HUES48 (cell line): ENCODE data around the gene TRIM10.
"Not testable (repeated sequence)": the region's sequence is repeated elsewhere in the genome, so short reads cannot be mapped to it uniquely, and the experiment has no call there.

Experiments used
- H3K27ac ChIP-seq: one replicate; pipeline ENCODE4 v1.7.0; 2013; ENCODE audit warnings: low read depth, low read length, inconsistent platforms
- H3K27me3 ChIP-seq: 2 replicates; pipeline ENCODE4 v1.6.1; 2013; ENCODE audit warnings: mild to moderate bottlenecking, low read length; ENCODE audit not compliant: control insufficient read depth, insufficient read depth
- H3K36me3 ChIP-seq: 2 replicates; pipeline ENCODE4 v1.6.1; 2013; ENCODE audit warnings: low read length; ENCODE audit not compliant: control insufficient read depth, insufficient read depth
- H3K4me1 ChIP-seq: 2 replicates; pipeline ENCODE4 v1.6.1; 2013; ENCODE audit warnings: mild to moderate bottlenecking, low read length; ENCODE audit not compliant: control insufficient read depth, insufficient read depth
- H3K4me3 ChIP-seq: 2 replicates; pipeline ENCODE4 v1.5.1; 2013; ENCODE audit warnings: mild to moderate bottlenecking, low read depth, low read length
- H3K9ac ChIP-seq: 2 replicates; pipeline ENCODE4 v1.6.1; 2013; ENCODE audit warnings: mild to moderate bottlenecking, low read depth, low read length, moderate library complexity
- H3K9me3 ChIP-seq: 2 replicates; pipeline ENCODE4 v1.6.1; 2013; ENCODE audit warnings: low read length; ENCODE audit not compliant: control insufficient read depth, insufficient read depth

Gene TRIM10

DNA sequence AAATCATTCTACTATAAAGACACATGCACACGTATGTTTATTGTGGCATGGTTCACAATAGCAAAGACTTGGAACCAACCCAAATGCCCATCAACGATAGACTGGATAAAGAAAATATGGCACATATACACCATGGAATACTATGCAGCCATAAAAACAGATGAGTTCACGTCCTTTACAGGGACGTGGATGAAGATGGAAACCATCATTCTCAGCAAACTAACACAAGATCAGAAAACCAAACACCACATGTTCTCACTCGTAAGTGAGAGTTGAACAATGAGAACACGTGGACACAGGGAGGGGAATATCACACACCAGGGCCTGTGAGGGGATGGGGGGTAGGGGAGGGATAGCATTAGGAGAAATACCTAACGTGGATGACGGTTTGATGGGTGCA, 20.8 kb downstream of the TRIM10 start:
- not testable (repeated sequence) for H3K27ac ChIP-seq, H3K27me3 ChIP-seq, H3K4me1 ChIP-seq, H3K36me3 ChIP-seq, H3K9me3 ChIP-seq, H3K4me3 ChIP-seq, H3K9ac ChIP-seq

DNA sequence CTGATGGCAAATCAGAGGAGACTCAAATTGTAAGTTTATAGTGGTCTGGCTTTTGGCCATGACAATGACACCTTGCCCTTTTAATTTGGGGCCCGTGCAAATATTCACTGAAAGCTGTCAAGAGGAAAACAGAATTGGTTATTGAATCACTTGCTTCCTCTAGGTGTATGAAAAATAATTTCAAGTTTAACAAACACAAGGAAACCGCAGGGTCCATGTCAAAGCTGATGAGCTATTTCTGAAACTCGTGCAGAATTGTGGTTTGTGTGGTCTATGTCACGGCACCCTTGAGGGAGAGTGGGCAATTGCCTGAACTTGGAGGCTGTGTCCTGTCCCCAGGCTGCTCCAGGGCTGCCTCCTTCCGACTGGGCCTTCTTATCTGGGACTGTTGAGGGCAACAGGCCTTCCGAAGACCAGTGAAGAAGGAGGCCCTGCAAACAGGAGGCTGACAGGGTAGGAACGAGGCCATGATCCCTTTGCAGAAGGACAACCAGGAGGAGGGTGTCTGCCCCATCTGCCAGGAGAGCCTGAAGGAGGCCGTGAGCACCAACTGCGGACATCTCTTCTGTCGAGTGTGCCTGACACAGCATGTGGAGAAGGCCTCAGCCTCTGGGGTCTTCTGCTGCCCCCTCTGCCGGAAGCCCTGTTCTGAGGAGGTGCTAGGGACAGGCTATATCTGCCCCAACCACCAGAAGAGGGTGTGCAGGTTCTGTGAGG, 24.3 kb downstream of the TRIM10 start:
- Histone ChIP-seq H3K4me3 (no peak overlapping the region), H3K27me3 (peaks cover 6% of the 10 kb centered on the region), H3K27ac (no peak overlapping the region), H3K36me3 (no peaks in the 10 kb centered on the region), H3K4me1 (no peaks in the 10 kb centered on the region), H3K9ac (no peak overlapping the region), H3K9me3 (no peaks in the 10 kb centered on the region)

DNA sequence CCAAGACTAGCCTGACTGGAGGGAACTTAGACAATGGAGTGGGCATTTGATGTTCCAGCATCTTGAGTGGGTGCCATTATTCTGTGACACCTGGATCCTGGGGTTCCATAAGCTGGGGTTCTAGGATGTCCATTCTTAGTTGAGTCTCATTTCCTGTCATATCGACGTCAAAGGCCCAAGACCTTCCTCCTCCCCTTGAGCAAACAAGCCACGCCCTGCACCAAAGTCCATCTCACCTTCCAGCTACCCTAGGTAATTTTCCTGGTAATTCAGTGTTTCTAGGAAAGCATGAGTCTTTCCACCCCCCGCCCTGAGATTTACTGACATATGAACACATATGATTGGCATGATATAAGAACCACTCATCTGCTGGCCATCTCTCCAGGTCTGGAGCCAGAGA, 25.3 kb downstream of the TRIM10 start, which contains the start of gene TRIM40:
TRIM40 (plus strand) TSS at position 384 of the 400 bp plus-strand sequence. CDS start 897 bp downstream, outside the sequence.
- Histone ChIP-seq H3K4me3 (no peak within 1 kb of the TSS), H3K27me3 (peaks cover 15% of the 10 kb centered on the region), H3K9ac (no peak within 1 kb of the TSS), H3K36me3 (no peaks in the 10 kb centered on the region), H3K9me3 (no peaks in the 10 kb centered on the region), H3K27ac (no peak within 1 kb of the TSS), H3K4me1 (no peaks in the 10 kb centered on the region)

DNA sequence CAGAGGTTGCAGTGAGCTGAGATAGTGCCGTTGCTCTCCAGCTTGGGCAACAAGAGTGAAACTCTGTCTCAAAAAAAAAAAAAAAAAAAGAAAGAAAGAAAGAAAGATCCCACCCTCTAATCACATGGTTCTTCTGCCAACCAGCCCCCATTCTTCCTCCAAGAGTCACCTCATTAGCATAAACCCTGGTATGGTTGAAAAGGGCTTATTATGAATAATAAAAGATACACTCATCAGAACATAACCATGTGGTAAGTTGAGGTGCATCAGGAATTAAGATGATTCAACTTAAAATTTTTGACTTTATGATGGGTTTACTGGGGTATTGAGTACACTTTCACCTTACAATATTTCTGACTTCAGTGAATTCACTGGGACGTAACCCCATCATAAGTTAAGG, 25.9 kb downstream of the TRIM10 start:
- Histone ChIP-seq H3K27me3 (peaks cover 21% of the 10 kb centered on the region), H3K9ac (no peak overlapping the region), H3K36me3 (no peaks in the 10 kb centered on the region), H3K9me3 (no peaks in the 10 kb centered on the region), H3K4me1 (no peaks in the 10 kb centered on the region), H3K4me3 (no peak overlapping the region), H3K27ac (no peak overlapping the region)

DNA sequence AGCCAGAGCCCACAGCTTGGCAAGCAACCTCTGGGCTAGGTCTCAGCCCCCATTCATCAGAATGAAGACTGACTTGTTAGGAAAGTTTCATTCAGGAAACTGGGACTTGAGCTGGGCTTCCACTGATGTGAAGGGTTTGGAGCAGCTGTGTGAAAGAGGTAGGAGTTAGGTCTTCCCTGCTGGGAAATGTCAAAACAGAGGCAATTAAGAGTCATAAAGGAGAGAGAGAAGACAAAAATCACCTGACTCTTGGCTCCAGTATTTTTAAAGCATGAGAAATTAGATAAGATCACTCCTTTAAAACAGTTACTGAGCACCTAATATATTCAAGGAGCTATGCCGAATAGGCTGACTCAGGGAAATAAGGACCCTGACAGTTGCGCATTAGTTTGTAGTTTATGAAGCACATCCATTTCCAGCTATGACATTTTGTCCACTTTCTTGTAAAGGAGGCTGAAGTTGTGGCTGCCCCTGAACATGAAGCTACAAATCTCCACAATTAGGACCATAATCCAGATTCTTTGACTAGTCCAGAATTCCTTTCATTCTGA, 29.0 kb downstream of the TRIM10 start:
- Histone ChIP-seq H3K27me3 (peaks cover 52% of the 10 kb centered on the region), H3K4me1 (0 out of 2 replicates have a peak, but pooled peaks cover 3% of the 10 kb centered on the region), H3K36me3 (no peaks in the 10 kb centered on the region), H3K9me3 (no peaks in the 10 kb centered on the region), H3K27ac (no peak overlapping the region), H3K4me3 (no peak overlapping the region), H3K9ac (no peak overlapping the region)

GRCh38 chr6:30130887-30131862, 29.8 kb downstream of the TRIM10 start:
- no peak overlapping the region for H3K9ac ChIP-seq
- H3K9me3 ChIP-seq, result no peaks in the 10 kb centered on the region
- H3K36me3 ChIP-seq, result no peaks in the 10 kb centered on the region
- peaks cover 61% of the 10 kb centered on the region for H3K27me3 ChIP-seq
- 0 out of 2 replicates have a peak, but pooled peaks cover 3% of the 10 kb centered on the region for H3K4me1 ChIP-seq
- no peak overlapping the region for H3K4me3 ChIP-seq
- H3K27ac ChIP-seq, result no peak overlapping the region

DNA sequence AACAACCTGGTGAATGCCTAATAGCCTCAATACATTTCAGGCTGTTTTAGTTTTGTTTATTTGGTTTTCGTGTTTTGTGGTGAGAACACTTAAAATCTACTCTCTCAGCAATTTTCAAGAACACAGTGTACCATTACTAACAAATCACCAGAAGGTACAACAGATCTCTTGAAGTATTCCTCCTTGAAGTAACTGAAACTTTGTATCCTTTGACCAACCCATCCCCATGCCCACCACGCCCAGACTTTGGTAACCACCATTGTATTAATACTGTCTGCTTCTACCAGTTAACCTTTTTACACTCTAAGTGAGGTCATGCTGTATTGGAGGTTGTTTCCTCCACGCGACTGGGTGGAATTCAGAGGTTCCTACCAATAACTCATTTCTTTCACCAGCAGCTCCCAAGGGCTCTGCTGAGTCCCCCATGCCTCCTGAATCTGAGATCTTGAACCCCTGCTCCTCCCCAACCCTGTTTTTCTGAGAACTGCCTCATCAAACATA, 30.8 kb downstream of the TRIM10 start:
- Histone ChIP-seq H3K4me1 (0 out of 2 replicates have a peak, but pooled peaks cover 3% of the 10 kb centered on the region), H3K27ac (no peak overlapping the region)

GRCh38 chr6:30129265-30130178, 31.5 kb downstream of the TRIM10 start:
- H3K9ac ChIP-seq, result no peak overlapping the region
- H3K36me3 ChIP-seq, result no peaks in the 10 kb centered on the region
- no peak overlapping the region for H3K27ac ChIP-seq
- H3K27me3 ChIP-seq, result peaks cover 76% of the 10 kb centered on the region
- H3K4me1 ChIP-seq, result 0 out of 2 replicates have a peak, but pooled peaks cover 3% of the 10 kb centered on the region
- H3K9me3 ChIP-seq, result no peaks in the 10 kb centered on the region
- H3K4me3 ChIP-seq, result no peak overlapping the region

More for the DNA sequence above, 30.8 kb downstream of the TRIM10 start:
- Histone ChIP-seq H3K36me3 (no peaks in the 10 kb centered on the region), H3K4me3 (no peak overlapping the region), H3K9ac (no peak overlapping the region), H3K27me3 (peaks cover 70% of the 10 kb centered on the region), H3K9me3 (no peaks in the 10 kb centered on the region)

DNA sequence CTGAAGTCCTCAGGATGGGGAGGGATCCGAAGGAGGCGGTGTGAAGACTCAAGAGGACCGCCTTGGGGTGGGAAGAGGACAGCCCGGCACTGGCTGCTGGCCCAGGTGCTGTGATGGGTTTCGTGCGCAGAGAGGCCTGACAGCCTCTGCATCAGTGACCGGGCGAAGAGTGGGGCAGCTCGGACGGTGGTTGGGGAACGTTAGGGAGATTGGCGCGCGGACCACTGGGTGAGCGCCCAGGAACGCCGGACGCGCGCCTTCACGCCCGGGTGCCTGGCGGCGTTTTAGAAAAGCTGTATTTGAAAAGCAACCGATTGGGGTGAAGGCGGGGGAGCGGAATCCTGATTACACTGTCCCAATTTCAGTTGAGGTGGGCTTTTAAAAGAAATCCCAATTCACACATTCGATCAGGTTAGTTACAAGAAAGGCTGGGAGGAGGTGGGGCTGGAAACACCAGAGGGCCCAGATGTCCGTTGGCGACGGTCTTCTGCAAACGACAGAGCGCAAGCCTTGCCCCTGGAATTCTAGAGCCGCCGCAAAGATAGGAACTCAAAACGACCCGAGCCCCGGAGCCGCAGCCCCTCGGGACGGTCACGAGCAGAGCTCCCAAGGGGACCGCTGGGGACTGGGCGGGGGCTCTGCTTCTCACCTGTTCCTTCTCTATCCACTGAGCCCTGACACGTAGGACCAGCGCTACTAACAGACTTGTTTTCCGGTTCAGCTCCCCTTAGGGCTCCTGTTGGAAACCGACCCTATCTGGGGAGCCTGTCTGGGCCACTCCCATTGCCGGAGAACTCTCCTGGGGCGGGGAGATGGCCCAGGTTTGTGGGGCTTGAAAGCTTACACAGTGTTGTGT, 33.5 kb downstream of the TRIM10 start:
- no peaks in the 10 kb centered on the region for H3K36me3 ChIP-seq
- H3K4me3 ChIP-seq, result peak overlapping the region; percentile 67
- H3K4me1 ChIP-seq, result 0 out of 2 replicates have a peak, but pooled peaks cover 3% of the 10 kb centered on the region
- peaks cover 79% of the 10 kb centered on the region for H3K27me3 ChIP-seq
- no peak overlapping the region for H3K9ac ChIP-seq
- H3K9me3 ChIP-seq, result no peaks in the 10 kb centered on the region
- no peak overlapping the region for H3K27ac ChIP-seq
